GM12873 (cell line): ENCODE measurements around the gene UNC13A.

Experiments
- TF ChIP-seq, protein P1 (sequence below): IDR thresholded peaks from 2 replicates; pipeline ENCODE4 v1.5.1; 2012; ENCODE audit warnings: low read depth, mild to moderate bottlenecking, moderate library complexity, low read length, control low read depth; ENCODE audit not compliant: insufficient read depth; ENCODE audit errors: missing control alignments

UNC13A gene

DNA sequence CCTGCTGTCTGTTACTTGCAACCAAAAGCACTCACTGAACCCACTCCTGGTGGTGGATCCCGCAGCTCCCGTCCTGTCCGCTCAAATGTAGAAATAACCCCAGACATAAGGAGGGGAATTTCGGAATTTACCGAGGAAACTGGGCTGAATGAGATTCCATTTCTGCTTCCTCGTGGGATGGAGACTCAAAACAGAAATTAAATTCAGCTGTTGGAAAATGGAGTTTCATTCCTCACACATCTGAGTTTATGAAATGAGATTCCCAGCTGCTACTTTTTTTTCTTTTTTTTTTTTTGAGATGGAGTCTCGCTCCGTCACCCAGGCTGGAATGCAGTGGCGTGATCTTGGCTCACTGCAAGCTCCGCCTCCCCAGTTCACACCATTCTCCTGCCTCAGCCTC lies 88.4 kb downstream of the UNC13A start:
- TF ChIP-seq, protein P1, sequence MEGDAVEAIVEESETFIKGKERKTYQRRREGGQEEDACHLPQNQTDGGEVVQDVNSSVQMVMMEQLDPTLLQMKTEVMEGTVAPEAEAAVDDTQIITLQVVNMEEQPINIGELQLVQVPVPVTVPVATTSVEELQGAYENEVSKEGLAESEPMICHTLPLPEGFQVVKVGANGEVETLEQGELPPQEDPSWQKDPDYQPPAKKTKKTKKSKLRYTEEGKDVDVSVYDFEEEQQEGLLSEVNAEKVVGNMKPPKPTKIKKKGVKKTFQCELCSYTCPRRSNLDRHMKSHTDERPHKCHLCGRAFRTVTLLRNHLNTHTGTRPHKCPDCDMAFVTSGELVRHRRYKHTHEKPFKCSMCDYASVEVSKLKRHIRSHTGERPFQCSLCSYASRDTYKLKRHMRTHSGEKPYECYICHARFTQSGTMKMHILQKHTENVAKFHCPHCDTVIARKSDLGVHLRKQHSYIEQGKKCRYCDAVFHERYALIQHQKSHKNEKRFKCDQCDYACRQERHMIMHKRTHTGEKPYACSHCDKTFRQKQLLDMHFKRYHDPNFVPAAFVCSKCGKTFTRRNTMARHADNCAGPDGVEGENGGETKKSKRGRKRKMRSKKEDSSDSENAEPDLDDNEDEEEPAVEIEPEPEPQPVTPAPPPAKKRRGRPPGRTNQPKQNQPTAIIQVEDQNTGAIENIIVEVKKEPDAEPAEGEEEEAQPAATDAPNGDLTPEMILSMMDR: no peak

DNA sequence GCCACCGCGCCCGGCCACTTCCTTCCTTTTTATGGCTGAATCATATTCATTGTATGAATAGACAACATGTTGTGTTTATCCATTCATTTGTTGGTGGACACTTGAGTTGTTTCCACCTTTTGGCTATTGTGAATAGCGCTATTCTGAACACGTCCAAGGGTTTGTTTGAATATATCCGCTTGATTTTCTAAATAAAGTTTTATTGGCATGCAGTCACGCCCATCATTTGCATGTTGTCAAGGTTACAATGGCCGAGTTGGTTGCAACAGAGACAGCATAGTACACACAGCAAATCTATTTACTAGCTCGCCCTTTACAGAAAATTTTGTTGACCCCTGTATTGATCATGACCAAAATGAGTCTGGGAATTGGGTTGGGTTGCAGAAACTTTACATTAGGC lies 89.2 kb downstream of the UNC13A start:
- TF ChIP-seq, protein P1: no peak

DNA sequence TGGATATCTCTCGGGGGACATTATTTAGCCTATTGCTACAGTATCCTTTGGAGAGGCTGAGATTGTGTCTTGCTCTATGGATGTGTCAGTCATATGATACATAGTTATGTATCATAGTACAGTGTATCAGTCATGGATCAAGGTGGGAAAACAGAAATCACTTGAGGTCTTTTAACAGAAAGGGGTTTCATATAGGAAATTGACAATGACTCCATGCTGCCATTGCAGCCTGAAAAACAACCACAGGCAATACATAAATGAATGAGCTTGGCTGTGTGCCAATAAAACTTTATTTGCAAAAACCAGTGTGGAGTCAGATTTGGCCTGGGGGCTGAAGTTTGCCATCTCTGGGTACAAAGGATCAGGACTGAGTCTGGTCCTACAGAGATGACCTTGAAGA lies 97.3 kb downstream of the UNC13A start:
- TF ChIP-seq, protein P1: no peak

DNA sequence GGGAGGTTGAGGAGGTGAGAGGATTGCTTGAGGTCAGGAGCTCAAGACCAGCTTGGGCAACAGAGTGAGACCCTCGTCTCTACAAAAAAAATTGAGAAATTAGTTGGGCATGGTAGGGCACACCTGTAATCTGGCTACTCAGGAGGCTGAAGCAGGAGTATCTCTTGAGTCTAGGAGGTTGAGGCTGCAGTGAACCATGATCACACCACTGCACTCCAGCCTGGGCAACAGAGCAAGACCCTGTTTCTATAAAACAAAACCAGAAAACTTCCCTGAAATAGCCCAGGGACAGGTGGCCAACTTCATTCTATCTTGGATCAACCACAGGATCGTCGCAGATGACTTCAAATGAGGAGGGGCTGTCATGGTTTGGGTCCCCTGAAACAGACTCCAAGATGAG lies 104.0 kb downstream of the UNC13A start:
- TF ChIP-seq, protein P1: no peak

DNA sequence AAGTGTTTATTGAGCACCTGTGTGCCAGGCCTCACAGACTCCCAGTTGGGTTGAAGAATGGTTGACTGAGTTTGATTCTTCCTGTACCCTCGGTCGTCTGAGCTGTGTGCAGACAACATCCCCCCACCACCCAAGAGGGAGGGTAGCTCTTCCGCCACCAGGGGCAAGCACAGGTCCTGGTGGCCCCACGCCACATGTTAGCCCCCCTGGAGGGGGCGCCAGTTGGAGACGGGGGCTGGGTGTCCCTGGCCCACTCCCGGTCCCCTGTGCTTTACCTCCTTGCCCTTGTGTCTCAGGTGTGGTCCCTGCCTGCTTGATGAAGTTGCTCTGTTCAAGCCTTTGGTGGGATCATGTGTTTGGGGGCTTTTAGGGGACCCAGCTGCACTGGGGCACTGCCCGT lies 105.5 kb downstream of the UNC13A start:
- TF ChIP-seq, protein P1: no peak

DNA sequence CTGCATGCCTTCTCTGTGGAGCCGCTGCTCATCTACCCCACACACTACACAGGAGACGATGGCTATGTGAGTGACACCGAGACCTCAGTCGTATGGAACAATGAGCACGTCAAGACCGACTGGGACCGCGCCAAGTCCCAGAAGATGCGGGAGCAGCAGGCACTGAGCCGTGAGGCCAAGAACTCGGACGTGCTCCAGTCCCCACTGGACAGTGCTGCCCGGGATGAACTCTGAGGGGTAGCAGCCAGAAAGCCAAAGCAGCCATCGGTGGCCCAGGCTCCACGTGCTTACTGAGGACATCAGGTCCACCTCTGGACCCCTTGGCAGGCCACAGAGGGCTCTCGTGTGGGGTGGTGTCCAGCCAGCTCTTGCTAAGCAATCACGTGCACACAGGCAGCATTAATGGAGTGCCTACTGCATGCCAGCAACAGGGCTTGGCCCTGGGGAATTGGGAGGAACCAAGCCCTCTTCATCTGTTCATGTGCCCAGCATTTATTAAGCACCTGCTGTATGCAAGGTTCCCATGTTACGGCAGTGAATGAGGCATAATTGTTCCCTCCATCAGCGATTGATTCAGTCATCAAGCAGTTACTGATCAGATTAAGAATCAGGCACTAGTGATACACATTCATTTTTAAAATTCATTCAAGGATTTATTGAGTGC lies 106.8 kb downstream of the UNC13A start:
- TF ChIP-seq, protein P1: no peak

DNA sequence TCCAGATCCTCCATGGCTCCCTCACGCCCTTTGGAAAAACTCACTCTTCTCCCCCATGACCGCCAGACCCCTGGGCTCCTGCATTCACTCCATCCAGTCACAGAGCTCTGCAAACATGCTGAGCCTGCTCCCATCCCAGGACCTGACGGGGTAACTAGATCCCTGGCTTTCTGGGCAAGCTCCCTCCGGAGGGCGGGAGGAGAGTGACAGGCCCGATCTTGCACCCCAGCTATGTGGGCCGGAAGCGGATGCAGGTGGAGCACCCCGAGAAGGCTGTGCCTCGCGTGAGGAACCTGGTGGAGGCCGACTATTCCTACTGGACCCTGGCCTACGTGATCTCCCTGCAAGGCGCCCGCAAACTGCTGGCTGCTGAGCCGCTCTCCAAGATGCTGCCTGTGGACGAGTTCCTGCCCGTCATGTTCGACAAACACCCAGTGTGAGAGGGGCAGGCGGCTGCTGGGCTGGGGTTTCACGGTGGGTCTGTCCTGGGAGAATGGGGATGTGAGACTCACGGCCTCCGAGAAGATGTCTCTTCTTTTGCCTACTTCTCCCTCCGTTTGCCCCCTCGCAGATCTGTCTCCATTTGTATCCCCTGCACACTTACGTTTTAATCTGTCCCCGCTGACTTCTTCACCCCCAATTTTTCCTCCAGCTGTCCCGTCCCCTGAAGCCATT lies 107.5 kb downstream of the UNC13A start:
- TF ChIP-seq, protein P1: no peak
